ENCODE measurements around the gene PON1.

Gene PON1

GRCh38 chr7:95316588-95316987 is 7.7 kb downstream of the PON1 start:
- no peak for TF ChIP-seq CTCF (IDR thresholded peaks at IDR 0.05; ENCODE audit: low read depth, low read length)
- DNase-seq (ENCODE audit: low read depth, low spot score): no peak
- in situ Hi-C loops (cut with HindIII; ENCODE audit: low sequenced_read_pairs): no loop called here
- H3K4me3 ChIP-seq (ENCODE audit: low read depth, low read length): no peak overlapping the region

- H3K4me3 ChIP-seq (ENCODE audit: low read depth, low read length): no peak overlapping the region
- TF ChIP-seq CTCF (IDR thresholded peaks at IDR 0.05; ENCODE audit: low read depth, low read length): no peak
- in situ Hi-C loops (cut with HindIII; ENCODE audit: low sequenced_read_pairs): no loop called here
- no peak for DNase-seq (ENCODE audit: low read depth, low spot score)
These were observed 11.8 kb downstream of the PON1 start for GRCh38 chr7:95312561-95312960.

- no peak overlapping the region for H3K4me3 ChIP-seq (ENCODE audit: low read depth, low read length)
- in situ Hi-C loops (cut with HindIII; ENCODE audit: low sequenced_read_pairs): no loop called here
- DNase-seq (ENCODE audit: low read depth, low spot score): no peak
- TF ChIP-seq CTCF (IDR thresholded peaks at IDR 0.05; ENCODE audit: low read depth, low read length): no peak
These were observed 12.9 kb downstream of the PON1 start for GRCh38 chr7:95311389-95311788.

- no peak for DNase-seq (ENCODE audit: low read depth, low spot score)
- in situ Hi-C loops (cut with HindIII; ENCODE audit: low sequenced_read_pairs): no loop called here
- no peak overlapping the region for H3K4me3 ChIP-seq (ENCODE audit: low read depth, low read length)
- no peak for TF ChIP-seq CTCF (IDR thresholded peaks at IDR 0.05; ENCODE audit: low read depth, low read length)
These were observed 14.4 kb downstream of the PON1 start for GRCh38 chr7:95309951-95310350.

GRCh38 chr7:95304990-95305389 is 19.3 kb downstream of the PON1 start:
- in situ Hi-C loops (cut with HindIII; ENCODE audit: low sequenced_read_pairs): no loop called here
- no peak overlapping the region for H3K4me3 ChIP-seq (ENCODE audit: low read depth, low read length)
- DNase-seq (ENCODE audit: low read depth, low spot score): no peak
- no peak for TF ChIP-seq CTCF (IDR thresholded peaks at IDR 0.05; ENCODE audit: low read depth, low read length)

- H3K4me3 ChIP-seq (ENCODE audit: low read depth, low read length): no peak overlapping the region
- TF ChIP-seq CTCF (IDR thresholded peaks at IDR 0.05; ENCODE audit: low read depth, low read length): no peak
- DNase-seq (ENCODE audit: low read depth, low spot score): no peak
- in situ Hi-C loops (cut with HindIII; ENCODE audit: low sequenced_read_pairs): no loop called here
These were observed 21.1 kb downstream of the PON1 start for GRCh38 chr7:95303013-95303905.

Measured in astrocyte of the spinal cord (primary cell).